Immature natural killer cell (primary cell): Measurements from ENCODE around the gene DEFB126. TPM values are rescaled to one million over a fixed set of nuclear protein-coding genes. Genes with fewer than 3 reads are reported as not detected.
"Not testable (repeated sequence)": the region's sequence is repeated elsewhere in the genome, so short reads cannot be mapped to it uniquely, and the experiment has no call there.

ENCODE experiments used
- DNase-seq, 3 donors: peaks; one replicate each; pipeline ENCODE4 v3.0.0; 2022; ENCODE audit warnings: mixed read lengths in 1 of 3
- H3K27ac Mint-ChIP-seq, 6 donors: one replicate each; pipeline ENCODE4 v1.8.0; 2020; ENCODE audit warnings: mixed read lengths in 6 of 6, mild to moderate bottlenecking in 5 of 6, inconsistent platforms in 4 of 6, moderate library complexity in 3 of 6
- H3K27me3 Mint-ChIP-seq, 3 donors: one replicate each; pipeline ENCODE4 v1.8.0; 2020 to 2021; ENCODE audit warnings: low read depth in 3 of 3, mild to moderate bottlenecking in 3 of 3, mixed read lengths in 3 of 3, moderate library complexity in 3 of 3, inconsistent platforms in 1 of 3
- H3K36me3 Mint-ChIP-seq, 3 donors: one replicate each; pipeline ENCODE4 v1.8.0; 2020; ENCODE audit warnings: mixed read lengths in 3 of 3, inconsistent platforms in 2 of 3, mild to moderate bottlenecking in 2 of 3
- H3K4me1 Mint-ChIP-seq, 2 donors: one replicate each; pipeline ENCODE4 v1.8.0; 2020; ENCODE audit warnings: inconsistent platforms in 2 of 2, mild to moderate bottlenecking in 2 of 2, mixed read lengths in 2 of 2, moderate library complexity in 1 of 2
- H3K4me3 Mint-ChIP-seq, 5 donors: one replicate each; pipeline ENCODE4 v1.8.0; 2020; ENCODE audit warnings: mild to moderate bottlenecking in 5 of 5, mixed read lengths in 5 of 5, inconsistent platforms in 3 of 5, moderate library complexity in 3 of 5
- H3K9me3 Mint-ChIP-seq, 6 donors: one replicate each; pipeline ENCODE4 v1.8.0; 2020; ENCODE audit warnings: mild to moderate bottlenecking in 6 of 6, mixed read lengths in 6 of 6, inconsistent platforms in 4 of 6, moderate library complexity in 3 of 6
- polyA plus RNA-seq, 3 donors: library from polyadenylated mRNA; unstranded; fragments of 300-500 nt; fragmentation: Illumina TruSeq; gene quantifications; one replicate each; pipeline ENCODE4 v1.2.3, GENCODE V29; 2021

Gene DEFB126, protein sequence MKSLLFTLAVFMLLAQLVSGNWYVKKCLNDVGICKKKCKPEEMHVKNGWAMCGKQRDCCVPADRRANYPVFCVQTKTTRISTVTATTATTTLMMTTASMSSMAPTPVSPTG
- not detected for polyA plus RNA-seq

DNA sequence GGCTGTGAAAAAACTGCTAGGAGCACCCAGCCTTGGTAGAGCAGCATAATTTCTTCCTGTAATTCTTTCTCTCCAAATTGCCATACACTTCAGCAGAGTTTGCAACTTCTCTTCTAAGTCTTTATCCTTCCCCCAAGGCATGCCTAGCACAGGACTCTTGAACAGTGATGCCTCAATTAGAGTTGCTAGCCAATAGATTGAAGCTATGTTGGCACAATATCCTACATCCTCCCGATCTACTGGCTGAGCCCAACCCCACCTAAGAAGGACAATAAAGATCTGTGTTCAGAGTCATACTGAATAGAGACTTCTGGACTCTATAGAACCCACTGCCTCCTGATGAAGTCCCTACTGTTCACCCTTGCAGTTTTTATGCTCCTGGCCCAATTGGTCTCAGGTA, at the start of gene DEFB126:
Gene DEFB126 (plus strand): TSS at position 301 of the 400 bp plus-strand sequence. CDS start 39 bp downstream, at position 340.
- DNase-seq: no peak
- peaks cover 4 to 12% (median 9%) of the 10 kb centered on the region in 3 donors for H3K27me3 Mint-ChIP-seq
- H3K4me3 Mint-ChIP-seq: no peak within 1 kb of the TSS
- no peaks in the 10 kb centered on the region for H3K4me1 Mint-ChIP-seq
- H3K9me3 Mint-ChIP-seq: peaks cover 0 to 3% (median 0%) of the 10 kb centered on the region in 6 donors
- H3K27ac Mint-ChIP-seq: no peak within 1 kb of the TSS
- no peaks in the 10 kb centered on the region for H3K36me3 Mint-ChIP-seq

GRCh38 chr20:93641-94040, 48.7 kb upstream of the DEFB126 start:
- Mint-ChIP-seq H3K9me3 (peaks cover 7 to 22% (median 13%) of the 10 kb centered on the region in 6 donors), H3K4me3 (no peak overlapping the region), H3K27me3 (peaks cover 2 to 30% (median 19%) of the 10 kb centered on the region in 3 donors), H3K36me3 (peaks cover 0 to 4% (median 0%) of the 10 kb centered on the region in 3 donors), H3K4me1 (no peaks in the 10 kb centered on the region), H3K27ac (no peak overlapping the region)
- no peak for DNase-seq

- no peak for DNase-seq
- peaks cover 7 to 22% (median 13%) of the 10 kb centered on the region in 6 donors for H3K9me3 Mint-ChIP-seq
- H3K36me3 Mint-ChIP-seq: peaks cover 0 to 4% (median 0%) of the 10 kb centered on the region in 3 donors
- peaks cover 2 to 33% (median 17%) of the 10 kb centered on the region in 3 donors for H3K27me3 Mint-ChIP-seq
- H3K27ac Mint-ChIP-seq: no peak overlapping the region
- H3K4me3 Mint-ChIP-seq: no peak overlapping the region
- no peaks in the 10 kb centered on the region for H3K4me1 Mint-ChIP-seq
Observed at GRCh38 chr20:95215-95614, 47.2 kb upstream of the DEFB126 start.

DNA sequence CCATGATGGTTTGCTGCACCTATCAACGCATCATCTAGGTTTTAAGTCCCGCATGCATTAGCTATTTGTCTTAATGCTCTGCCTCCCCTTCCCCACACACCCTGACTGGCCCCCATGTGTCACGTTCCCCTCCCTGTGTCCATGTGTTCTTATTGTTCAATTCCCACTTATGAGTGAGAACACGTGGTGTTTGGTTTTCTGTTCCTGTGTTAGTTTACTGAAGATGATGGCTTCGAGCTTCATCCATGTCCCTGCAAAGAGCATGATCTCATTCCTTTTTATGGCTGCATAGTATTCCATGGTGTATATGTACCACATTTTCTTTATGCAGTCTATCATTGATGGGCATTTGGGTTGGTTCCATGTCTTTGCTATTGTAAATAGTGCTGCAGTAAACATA, 44.7 kb upstream of the DEFB126 start:
- not testable (repeated sequence) for H3K4me3 Mint-ChIP-seq, H3K4me1 Mint-ChIP-seq, DNase-seq, H3K27ac Mint-ChIP-seq, H3K36me3 Mint-ChIP-seq
- Mint-ChIP-seq H3K9me3 (peaks cover 7 to 22% (median 13%) of the 10 kb centered on the region in 6 donors), H3K27me3 (peaks cover 3 to 28% (median 15%) of the 10 kb centered on the region in 3 donors)

DNA sequence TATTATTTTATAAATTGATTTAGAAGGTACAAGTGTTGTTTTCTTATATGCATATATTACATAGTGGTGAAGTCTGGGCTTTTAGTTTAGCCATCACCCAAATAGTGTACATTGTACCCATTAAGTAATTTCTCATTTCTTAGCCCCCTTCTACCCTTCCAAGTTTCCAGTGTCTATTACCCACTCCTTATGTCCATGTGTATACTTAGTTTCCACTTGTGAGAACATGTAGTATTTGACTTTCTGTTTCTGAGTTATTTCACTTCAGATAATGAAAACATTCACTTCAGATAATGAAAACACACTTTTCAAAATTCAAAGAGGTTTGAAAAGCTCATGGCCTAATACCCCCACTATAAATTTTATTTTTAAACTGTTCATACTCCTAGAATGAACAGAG, 40.4 kb upstream of the DEFB126 start:
- H3K27me3 Mint-ChIP-seq: peaks cover 3 to 29% (median 13%) of the 10 kb centered on the region in 3 donors

DNA sequence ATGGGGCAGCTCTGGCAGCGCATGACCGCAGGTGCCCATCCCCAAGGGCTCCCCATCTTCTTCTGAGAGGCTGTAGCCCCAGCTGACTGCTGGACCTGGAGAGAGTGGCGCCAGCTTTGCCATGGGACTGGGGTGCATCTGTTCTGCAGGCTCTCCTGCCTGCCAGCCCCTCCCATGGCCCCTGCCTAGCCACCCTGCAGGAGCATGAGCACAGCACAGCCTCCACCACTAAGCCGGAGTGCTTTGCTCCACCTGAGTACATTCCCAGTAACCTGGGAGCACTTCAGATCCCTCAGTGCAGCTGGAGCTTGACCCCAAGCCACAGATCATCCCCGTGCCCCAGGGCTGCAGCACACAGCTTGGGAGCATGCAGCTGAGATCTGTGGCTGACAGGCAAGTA, 38.9 kb upstream of the DEFB126 start:
- no peak for DNase-seq
- Mint-ChIP-seq H3K27ac (no peak overlapping the region), H3K27me3 (peaks cover 3 to 26% (median 11%) of the 10 kb centered on the region in 3 donors), H3K9me3 (peaks cover 0 to 3% (median 0%) of the 10 kb centered on the region in 6 donors), H3K4me3 (no peak overlapping the region), H3K36me3 (no peaks in the 10 kb centered on the region), H3K4me1 (no peaks in the 10 kb centered on the region)

More for the DNA sequence above, 40.4 kb upstream of the DEFB126 start:
- Mint-ChIP-seq H3K36me3 (no peaks in the 10 kb centered on the region), H3K27ac (no peak overlapping the region), H3K4me1 (no peaks in the 10 kb centered on the region), H3K4me3 (no peak overlapping the region), H3K9me3 (peaks cover 0 to 6% (median 1%) of the 10 kb centered on the region in 6 donors)
- DNase-seq: no peak

- H3K9me3 Mint-ChIP-seq: peaks cover 0 to 8% (median 0%) of the 10 kb centered on the region in 6 donors
- H3K27me3 Mint-ChIP-seq: peaks cover 2 to 19% (median 4%) of the 10 kb centered on the region in 3 donors
- DNase-seq: no peak
- no peaks in the 10 kb centered on the region for H3K4me1 Mint-ChIP-seq
- no peak overlapping the region for H3K27ac Mint-ChIP-seq
- H3K36me3 Mint-ChIP-seq: no peaks in the 10 kb centered on the region
- H3K4me3 Mint-ChIP-seq: no peak overlapping the region
Observed at GRCh38 chr20:112396-112795, 30.0 kb upstream of the DEFB126 start.

DNA sequence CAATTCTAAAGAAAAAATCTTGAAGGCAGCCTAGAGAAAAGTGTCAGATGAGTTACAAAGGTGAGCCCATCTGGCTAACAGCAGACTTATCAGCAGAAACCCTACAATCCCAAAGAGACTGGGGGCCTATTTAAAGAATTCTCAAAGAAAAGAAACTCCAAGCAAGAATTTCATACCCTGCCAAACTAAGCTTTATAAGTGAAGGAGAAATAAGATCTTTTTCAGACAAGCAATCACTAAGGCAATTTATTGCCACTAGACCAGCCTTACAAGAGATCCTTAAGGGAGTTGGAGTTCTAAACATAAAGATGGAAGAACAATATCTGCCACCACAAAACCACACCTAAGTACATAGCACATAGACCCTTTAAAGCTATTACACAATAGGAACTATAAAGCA, 24.9 kb upstream of the DEFB126 start:
- peaks cover 0 to 14% (median 4%) of the 10 kb centered on the region in 6 donors for H3K9me3 Mint-ChIP-seq
- no peak overlapping the region for H3K4me3 Mint-ChIP-seq
- no peak overlapping the region for H3K27ac Mint-ChIP-seq
- peaks cover 4 to 25% (median 10%) of the 10 kb centered on the region in 3 donors for H3K27me3 Mint-ChIP-seq
- H3K4me1 Mint-ChIP-seq: no peaks in the 10 kb centered on the region
- H3K36me3 Mint-ChIP-seq: no peaks in the 10 kb centered on the region
- no peak for DNase-seq

DNA sequence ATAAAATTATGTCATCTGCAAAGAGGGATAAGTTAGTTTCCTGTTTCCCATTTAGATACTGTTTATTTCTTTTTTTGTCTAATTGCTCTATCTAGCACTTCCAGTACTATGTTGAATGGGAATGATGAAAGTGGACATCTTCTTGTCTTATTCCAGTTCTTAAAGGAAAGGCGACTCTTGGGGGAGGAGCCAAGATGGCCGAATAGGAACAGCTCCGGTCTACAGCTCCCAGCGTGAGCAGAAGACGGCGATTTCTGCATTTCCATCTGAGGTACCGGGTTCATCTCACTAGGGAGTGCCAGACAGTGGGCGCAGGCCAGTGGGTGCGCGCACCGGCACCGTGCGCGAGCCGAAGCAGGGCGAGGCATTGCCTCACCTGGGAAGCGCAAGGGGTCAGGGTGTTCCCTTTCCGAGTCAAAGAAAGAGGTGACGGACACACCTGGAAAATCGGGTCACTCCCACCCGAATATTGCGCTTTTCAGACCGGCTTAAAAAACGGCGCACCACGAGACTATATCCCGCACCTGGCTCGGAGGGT, 12.5 kb upstream of the DEFB126 start:
- not testable (repeated sequence) for H3K36me3 Mint-ChIP-seq, H3K4me1 Mint-ChIP-seq, H3K4me3 Mint-ChIP-seq, H3K9me3 Mint-ChIP-seq, H3K27ac Mint-ChIP-seq, DNase-seq
- H3K27me3 Mint-ChIP-seq: peaks cover 0 to 12% (median 11%) of the 10 kb centered on the region in 3 donors

GRCh38 chr20:137668-138490, 4.5 kb upstream of the DEFB126 start:
- Mint-ChIP-seq H3K27ac (no peak overlapping the region), H3K9me3 (peaks cover 0 to 10% (median 3%) of the 10 kb centered on the region in 6 donors), H3K27me3 (peaks cover 4 to 10% (median 7%) of the 10 kb centered on the region in 3 donors), H3K4me3 (no peak overlapping the region), H3K4me1 (no peaks in the 10 kb centered on the region), H3K36me3 (no peaks in the 10 kb centered on the region)
- DNase-seq: no peak

DNA sequence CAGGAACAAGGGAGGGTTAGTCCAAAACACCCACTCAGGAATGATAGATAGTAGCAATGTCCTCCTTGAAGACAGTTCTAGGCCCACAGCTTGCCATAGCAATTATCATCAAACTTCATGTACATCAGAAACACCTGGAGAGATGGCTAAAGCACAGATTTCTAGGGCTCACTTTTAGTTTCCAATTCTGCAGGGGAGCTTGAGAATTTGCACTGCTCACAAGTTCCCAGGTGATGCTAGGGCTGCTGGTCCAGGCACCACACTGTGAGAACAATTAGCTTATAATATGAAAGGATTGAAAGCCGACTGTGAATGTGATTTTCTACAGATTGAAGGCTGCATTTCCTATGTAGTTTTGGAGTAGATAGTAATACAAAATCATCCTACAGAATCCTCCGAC, 3.5 kb downstream of the DEFB126 start:
- H3K4me1 Mint-ChIP-seq: no peaks in the 10 kb centered on the region
- no peak for DNase-seq
- no peak overlapping the region for H3K27ac Mint-ChIP-seq
- peaks cover 3 to 10% (median 4%) of the 10 kb centered on the region in 3 donors for H3K27me3 Mint-ChIP-seq
- H3K4me3 Mint-ChIP-seq: no peak overlapping the region
- H3K36me3 Mint-ChIP-seq: no peaks in the 10 kb centered on the region
- H3K9me3 Mint-ChIP-seq: peaks cover 0 to 5% (median 0%) of the 10 kb centered on the region in 6 donors

DNA sequence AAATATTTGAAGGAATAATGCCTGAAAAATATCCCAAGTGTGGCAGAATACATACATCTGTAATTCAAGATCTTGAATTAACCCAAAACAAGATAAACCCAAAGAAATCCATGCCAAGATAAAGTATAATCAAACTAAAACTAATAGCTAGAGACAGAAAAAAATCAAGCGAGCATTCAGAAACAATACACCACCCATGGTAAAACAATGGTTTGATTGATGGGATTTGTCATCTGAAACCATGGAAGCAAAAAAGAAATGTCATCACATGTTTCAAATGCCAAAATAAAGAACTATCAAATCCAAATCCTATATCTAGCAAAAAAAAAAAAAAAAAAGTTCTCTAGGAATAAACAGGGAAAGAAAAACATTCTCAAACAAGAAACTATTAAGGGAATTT, 9.7 kb downstream of the DEFB126 start:
- Mint-ChIP-seq H3K4me3 (no peak overlapping the region), H3K9me3 (peaks cover 0 to 5% (median 0%) of the 10 kb centered on the region in 6 donors), H3K36me3 (no peaks in the 10 kb centered on the region), H3K4me1 (no peaks in the 10 kb centered on the region), H3K27ac (no peak overlapping the region), H3K27me3 (peaks cover 3 to 9% (median 6%) of the 10 kb centered on the region in 3 donors)
- no peak for DNase-seq

- DNase-seq: no peak
- Mint-ChIP-seq H3K36me3 (no peaks in the 10 kb centered on the region), H3K9me3 (peaks cover 0 to 2% (median 0%) of the 10 kb centered on the region in 6 donors), H3K4me3 (no peak within 1 kb of the TSS), H3K27me3 (peaks cover 2 to 12% (median 4%) of the 10 kb centered on the region in 3 donors), H3K4me1 (no peaks in the 10 kb centered on the region), H3K27ac (no peak within 1 kb of the TSS)
Observed at GRCh38 chr20:157154-157553, 14.8 kb downstream of the DEFB126 start, which contains the start of gene DEFB127. Gene DEFB127 (plus strand): TSS chr20:157454. CDS start chr20:157545, 91 bp downstream.

DNA sequence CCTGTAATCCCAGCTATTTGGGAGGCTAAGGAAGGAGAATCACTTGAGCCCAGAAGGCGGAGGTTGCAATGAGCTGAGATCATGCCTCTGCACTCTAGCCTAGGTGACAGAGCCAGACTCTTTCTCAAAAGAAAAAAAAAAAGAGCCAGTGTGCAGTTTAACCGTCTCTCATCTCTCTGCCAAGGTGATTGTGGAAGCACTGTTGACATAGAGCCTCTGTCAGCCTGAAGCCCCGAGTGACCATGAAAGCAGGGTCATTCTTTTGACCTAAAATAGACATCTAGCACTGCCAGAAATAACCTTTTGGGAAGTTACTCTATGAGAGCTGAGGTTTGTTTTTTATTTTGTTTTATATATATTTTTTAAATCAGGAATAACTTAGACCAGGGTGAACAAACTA, 22.2 kb downstream of the DEFB126 start:
- Mint-ChIP-seq H3K36me3 (no peaks in the 10 kb centered on the region), H3K4me1 (no peaks in the 10 kb centered on the region), H3K27me3 (peaks cover 1 to 10% (median 2%) of the 10 kb centered on the region in 3 donors), H3K9me3 (peaks cover 0 to 2% (median 0%) of the 10 kb centered on the region in 6 donors), H3K4me3 (no peak overlapping the region), H3K27ac (no peak overlapping the region)
- DNase-seq: no peak
